ENCODE results near the gene EPB41L5.
"Not testable (repeated sequence)": the region's sequence is repeated elsewhere in the genome, so short reads cannot be mapped to it uniquely, and the experiment has no call there.

EPB41L5 gene

DNA sequence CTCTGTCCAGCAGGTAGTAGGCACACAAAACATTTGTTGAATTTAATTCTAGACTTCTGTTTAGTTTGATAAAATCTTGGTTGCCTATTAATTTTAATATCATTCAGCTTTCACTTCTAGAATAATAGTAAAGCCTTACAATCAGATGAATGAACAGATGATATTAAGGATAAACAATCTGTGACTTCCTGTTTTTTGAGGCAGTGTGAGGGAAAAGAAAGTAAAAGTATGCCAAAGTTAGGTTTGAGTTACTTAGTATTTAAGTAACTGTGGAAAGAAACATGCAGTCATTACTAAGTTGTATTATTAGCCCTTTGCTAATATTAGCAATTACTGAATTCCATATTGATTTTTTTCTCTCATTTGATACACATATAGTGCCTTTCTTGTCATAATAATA is 31.5 kb downstream of the EPB41L5 start:
- Mint-ChIP-seq H3K27ac (no peak overlapping the region), H3K9me3 (peaks cover 12% of the 10 kb centered on the region), H3K36me3 (ENCODE audit: low read depth) (no peaks in the 10 kb centered on the region), H3K27me3 (ENCODE audit: low read depth) (peaks cover 4% of the 10 kb centered on the region), H3K4me3 (no peak overlapping the region), H3K4me1 (ENCODE audit: low read depth) (no peaks in the 10 kb centered on the region)
- DNase-seq (ENCODE audit: low spot score) = no peak

- DNase-seq (ENCODE audit: low spot score); H3K27me3 Mint-ChIP-seq (ENCODE audit: low read depth); H3K4me3 Mint-ChIP-seq; H3K36me3 Mint-ChIP-seq (ENCODE audit: low read depth); H3K4me1 Mint-ChIP-seq (ENCODE audit: low read depth); H3K27ac Mint-ChIP-seq: not testable (repeated sequence)
- H3K9me3 Mint-ChIP-seq = peaks cover 17% of the 10 kb centered on the region
Observed at GRCh38 chr2:120045775-120046174, 32.9 kb downstream of the EPB41L5 start.

GRCh38 chr2:120046252-120046651 is 33.4 kb downstream of the EPB41L5 start:
- H3K27ac Mint-ChIP-seq; H3K4me3 Mint-ChIP-seq; H3K36me3 Mint-ChIP-seq (ENCODE audit: low read depth); DNase-seq (ENCODE audit: low spot score); H3K27me3 Mint-ChIP-seq (ENCODE audit: low read depth); H3K4me1 Mint-ChIP-seq (ENCODE audit: low read depth): not testable (repeated sequence)
- peaks cover 17% of the 10 kb centered on the region for H3K9me3 Mint-ChIP-seq

GRCh38 chr2:120052597-120052996 is 39.7 kb downstream of the EPB41L5 start:
- peaks cover 2% of the 10 kb centered on the region for H3K27me3 Mint-ChIP-seq (ENCODE audit: low read depth)
- no peaks in the 10 kb centered on the region for H3K36me3 Mint-ChIP-seq (ENCODE audit: low read depth)
- H3K27ac Mint-ChIP-seq = no peak overlapping the region
- peaks cover 13% of the 10 kb centered on the region for H3K9me3 Mint-ChIP-seq
- no peak for DNase-seq (ENCODE audit: low spot score)
- H3K4me3 Mint-ChIP-seq = no peak overlapping the region
- H3K4me1 Mint-ChIP-seq (ENCODE audit: low read depth) = no peaks in the 10 kb centered on the region

DNA sequence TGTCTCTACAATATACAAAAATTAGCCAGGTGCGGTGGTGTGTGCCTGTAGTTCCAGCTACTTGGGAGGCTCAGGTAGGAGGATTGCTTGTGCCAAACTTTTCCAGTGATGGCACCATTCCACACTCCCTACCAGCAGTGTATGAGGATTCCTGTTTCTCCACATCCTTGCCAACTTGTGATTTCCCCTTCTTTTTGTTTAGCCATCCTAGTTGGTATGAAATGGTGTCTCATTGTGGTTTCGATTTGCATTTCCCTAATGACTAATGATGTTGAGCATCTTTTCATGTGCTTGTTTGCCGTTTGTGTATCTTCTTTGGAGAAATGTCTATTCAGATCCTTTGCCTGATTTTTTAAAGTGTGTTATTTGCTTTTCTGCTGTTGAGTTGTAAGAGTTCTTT is 41.0 kb downstream of the EPB41L5 start:
- DNase-seq (ENCODE audit: low spot score) = no peak
- no peak overlapping the region for H3K27ac Mint-ChIP-seq
- no peaks in the 10 kb centered on the region for H3K4me1 Mint-ChIP-seq (ENCODE audit: low read depth)
- H3K4me3 Mint-ChIP-seq = no peak overlapping the region
- no peaks in the 10 kb centered on the region for H3K36me3 Mint-ChIP-seq (ENCODE audit: low read depth)
- peaks cover 13% of the 10 kb centered on the region for H3K9me3 Mint-ChIP-seq
- peaks cover 2% of the 10 kb centered on the region for H3K27me3 Mint-ChIP-seq (ENCODE audit: low read depth)

DNA sequence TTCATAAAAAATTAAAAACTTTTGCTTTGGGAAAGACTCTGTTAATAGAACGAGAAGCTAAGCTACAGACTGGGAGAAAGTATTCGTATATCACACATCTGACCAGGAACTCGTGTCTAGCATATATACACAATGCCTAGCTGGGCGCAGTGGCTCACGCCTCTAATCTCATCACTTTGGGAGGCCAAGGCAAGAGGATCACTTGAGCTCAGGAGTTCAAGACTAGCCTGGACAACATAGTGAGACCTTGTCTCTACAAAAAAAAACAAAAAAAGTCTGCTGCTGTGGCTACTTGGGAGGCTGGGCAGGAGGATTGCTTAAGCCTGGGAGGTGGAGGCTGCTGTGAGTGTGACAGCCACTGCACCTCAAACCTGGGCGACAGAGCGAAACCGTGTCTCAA is 46.6 kb downstream of the EPB41L5 start:
- DNase-seq (ENCODE audit: low spot score) = no peak
- H3K27me3 Mint-ChIP-seq (ENCODE audit: low read depth) = no peaks in the 10 kb centered on the region
- no peak overlapping the region for H3K27ac Mint-ChIP-seq
- H3K4me1 Mint-ChIP-seq (ENCODE audit: low read depth) = no peaks in the 10 kb centered on the region
- peaks cover 4% of the 10 kb centered on the region for H3K9me3 Mint-ChIP-seq
- no peaks in the 10 kb centered on the region for H3K36me3 Mint-ChIP-seq (ENCODE audit: low read depth)
- H3K4me3 Mint-ChIP-seq = no peak overlapping the region

DNA sequence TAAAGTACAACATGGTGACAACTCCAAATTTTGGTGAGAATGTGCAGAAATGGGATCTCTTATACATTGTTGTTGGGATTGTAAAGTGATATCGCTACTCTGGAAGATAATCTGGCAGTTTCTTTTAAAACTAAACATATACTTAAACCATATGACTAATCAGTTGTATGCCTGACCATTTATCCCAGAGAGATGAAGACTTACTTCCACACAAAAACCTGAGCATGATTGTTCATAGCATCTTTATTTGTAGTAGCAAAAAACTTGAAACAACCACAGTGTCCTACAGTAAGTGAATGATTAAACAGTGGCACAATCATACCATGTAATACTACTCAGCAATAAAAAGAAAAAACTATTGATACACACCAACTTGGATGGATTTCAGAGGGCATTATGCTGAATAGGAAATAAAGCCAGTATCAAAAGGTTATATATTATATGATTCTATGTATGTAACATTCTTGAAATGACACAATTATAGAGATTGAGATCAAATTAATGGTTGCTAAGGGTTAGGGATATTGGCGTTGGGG is 47.3 kb downstream of the EPB41L5 start:
- peaks cover 4% of the 10 kb centered on the region for H3K9me3 Mint-ChIP-seq
- no peaks in the 10 kb centered on the region for H3K36me3 Mint-ChIP-seq (ENCODE audit: low read depth)
- H3K27me3 Mint-ChIP-seq (ENCODE audit: low read depth) = no peaks in the 10 kb centered on the region
- H3K4me3 Mint-ChIP-seq = no peak overlapping the region
- H3K4me1 Mint-ChIP-seq (ENCODE audit: low read depth) = no peaks in the 10 kb centered on the region
- no peak overlapping the region for H3K27ac Mint-ChIP-seq
- DNase-seq (ENCODE audit: low spot score) = no peak

DNA sequence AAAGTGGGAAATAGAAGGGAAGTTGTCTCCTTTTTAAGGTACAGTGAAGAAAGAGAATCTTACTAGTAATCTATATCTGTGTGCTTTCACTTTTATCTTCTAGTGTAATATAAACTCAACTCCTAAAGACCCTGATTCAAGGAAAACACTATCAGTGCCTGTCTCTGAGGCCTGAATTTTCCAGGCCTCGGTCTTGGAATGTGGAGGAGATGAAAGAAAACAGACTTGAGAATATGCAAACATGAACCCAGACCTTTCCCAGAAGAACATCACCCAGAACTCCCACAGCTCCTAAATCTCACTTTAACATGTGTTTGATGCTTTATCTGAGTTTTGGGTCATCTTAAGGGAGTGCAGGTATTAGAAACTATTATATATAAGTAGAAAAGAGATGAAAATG is 51.8 kb downstream of the EPB41L5 start:
- no peaks in the 10 kb centered on the region for H3K36me3 Mint-ChIP-seq (ENCODE audit: low read depth)
- H3K9me3 Mint-ChIP-seq = no peaks in the 10 kb centered on the region
- H3K4me3 Mint-ChIP-seq = no peak overlapping the region
- H3K27me3 Mint-ChIP-seq (ENCODE audit: low read depth) = peaks cover 4% of the 10 kb centered on the region
- no peak overlapping the region for H3K27ac Mint-ChIP-seq
- DNase-seq (ENCODE audit: low spot score) = no peak
- H3K4me1 Mint-ChIP-seq (ENCODE audit: low read depth) = no peaks in the 10 kb centered on the region

DNA sequence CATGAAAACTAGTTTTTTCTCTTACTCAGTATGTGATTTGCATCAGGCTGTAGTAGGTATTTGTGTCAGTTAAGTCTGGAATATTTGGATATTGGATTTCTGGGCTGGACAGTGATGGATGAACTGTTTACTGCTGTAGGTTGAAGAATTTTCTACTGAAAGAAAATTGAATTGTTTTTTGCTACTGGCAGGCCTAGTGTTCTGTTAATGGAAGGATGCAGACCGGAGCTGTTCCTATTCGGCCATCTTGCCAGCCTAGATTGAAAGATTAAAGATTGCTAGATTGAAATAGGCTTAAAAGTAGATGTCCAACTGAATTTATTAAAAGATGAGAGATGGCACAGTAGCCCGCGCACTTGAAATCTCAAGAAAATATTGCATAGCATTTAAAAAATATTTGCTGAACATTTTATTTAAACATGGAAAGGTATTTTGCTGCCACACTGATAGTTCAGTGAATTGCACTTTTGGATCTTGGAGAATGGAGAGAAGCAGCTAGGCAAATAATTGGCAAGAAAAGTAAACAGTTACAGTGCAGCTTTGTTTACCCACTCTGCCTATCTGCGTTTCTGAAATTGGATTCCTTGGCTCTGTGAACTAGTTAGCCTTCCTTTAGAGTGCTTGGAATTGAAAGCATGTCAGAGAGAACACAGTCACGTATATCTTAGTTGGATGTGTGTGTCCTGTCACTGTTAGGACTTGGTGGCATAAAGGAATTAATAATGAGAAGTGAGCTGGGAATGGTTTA is 54.1 kb downstream of the EPB41L5 start:
- Mint-ChIP-seq H3K4me1 (ENCODE audit: low read depth) (no peaks in the 10 kb centered on the region), H3K4me3 (no peak overlapping the region), H3K36me3 (ENCODE audit: low read depth) (no peaks in the 10 kb centered on the region), H3K27me3 (ENCODE audit: low read depth) (peaks cover 7% of the 10 kb centered on the region), H3K9me3 (no peaks in the 10 kb centered on the region), H3K27ac (no peak overlapping the region)
- no peak for DNase-seq (ENCODE audit: low spot score)

GRCh38 chr2:120068040-120068658 is 55.3 kb downstream of the EPB41L5 start:
- not testable (repeated sequence) for H3K27ac Mint-ChIP-seq; H3K9me3 Mint-ChIP-seq; H3K4me3 Mint-ChIP-seq; H3K27me3 Mint-ChIP-seq (ENCODE audit: low read depth); DNase-seq (ENCODE audit: low spot score); H3K4me1 Mint-ChIP-seq (ENCODE audit: low read depth); H3K36me3 Mint-ChIP-seq (ENCODE audit: low read depth)

GRCh38 chr2:120075545-120075944 is 62.7 kb downstream of the EPB41L5 start:
- Mint-ChIP-seq H3K27ac (no peak overlapping the region), H3K4me3 (no peak overlapping the region), H3K9me3 (no peaks in the 10 kb centered on the region), H3K4me1 (ENCODE audit: low read depth) (no peaks in the 10 kb centered on the region), H3K27me3 (ENCODE audit: low read depth) (peaks cover 4% of the 10 kb centered on the region), H3K36me3 (ENCODE audit: low read depth) (no peaks in the 10 kb centered on the region)
- DNase-seq (ENCODE audit: low spot score) = no peak

- DNase-seq (ENCODE audit: low spot score) = no peak
- H3K4me3 Mint-ChIP-seq = no peak overlapping the region
- peaks cover 3% of the 10 kb centered on the region for H3K27me3 Mint-ChIP-seq (ENCODE audit: low read depth)
- no peaks in the 10 kb centered on the region for H3K36me3 Mint-ChIP-seq (ENCODE audit: low read depth)
- H3K9me3 Mint-ChIP-seq = no peaks in the 10 kb centered on the region
- H3K27ac Mint-ChIP-seq = no peak overlapping the region
- no peaks in the 10 kb centered on the region for H3K4me1 Mint-ChIP-seq (ENCODE audit: low read depth)
Observed at GRCh38 chr2:120077896-120078295, 65.0 kb downstream of the EPB41L5 start.

- Mint-ChIP-seq H3K36me3 (ENCODE audit: low read depth) (no peaks in the 10 kb centered on the region), H3K27ac (no peak overlapping the region), H3K9me3 (no peaks in the 10 kb centered on the region), H3K27me3 (ENCODE audit: low read depth) (peaks cover 6% of the 10 kb centered on the region), H3K4me1 (ENCODE audit: low read depth) (no peaks in the 10 kb centered on the region), H3K4me3 (no peak overlapping the region)
- no peak for DNase-seq (ENCODE audit: low spot score)
Observed at GRCh38 chr2:120079647-120080046, 66.8 kb downstream of the EPB41L5 start.

DNA sequence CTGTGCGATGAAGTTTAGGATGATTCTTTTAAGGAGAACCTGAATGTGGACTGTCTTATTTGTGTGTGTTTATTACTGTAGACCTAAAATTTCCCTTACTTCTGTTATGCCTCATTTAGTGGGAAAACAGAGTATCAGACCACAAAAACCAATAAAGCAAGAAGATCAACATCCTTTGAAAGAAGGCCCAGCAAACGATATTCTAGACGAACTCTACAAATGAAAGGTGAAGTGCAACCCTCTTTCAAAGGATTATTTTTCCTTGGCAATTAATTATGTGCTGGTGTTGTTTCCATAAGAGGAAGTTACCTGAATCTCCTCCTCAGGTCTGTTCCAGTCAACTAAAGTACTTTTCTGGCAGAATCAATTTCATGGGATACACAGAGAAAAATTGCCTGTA is 78.6 kb downstream of the EPB41L5 start:
- Mint-ChIP-seq H3K9me3 (no peaks in the 10 kb centered on the region), H3K27me3 (ENCODE audit: low read depth) (no peaks in the 10 kb centered on the region), H3K4me3 (no peak overlapping the region), H3K4me1 (ENCODE audit: low read depth) (no peaks in the 10 kb centered on the region), H3K36me3 (ENCODE audit: low read depth) (no peaks in the 10 kb centered on the region), H3K27ac (no peak overlapping the region)
- no peak for DNase-seq (ENCODE audit: low spot score)

All from T-helper 2 cell treated with Interferon-gamma antibody and Interleukin-4, amounts not matched to agents 5 μg/mL and 100 μg/mL, for 36 hours (primary cell).